GM18499 (cell line): ENCODE data around the gene BLOC1S1.
A peak's percentile ranks its signal among the peaks of the same experiment; 100 is the strongest.

Experiments
- ATAC-seq: cut with Tn5 transposase; IDR thresholded peaks from one replicate; pipeline ENCODE4 v1.9.1; 2021; ENCODE audit warnings: moderate number of reproducible peaks; ENCODE audit not compliant: insufficient read depth, unreplicated experiment

BLOC1S1 gene

DNA sequence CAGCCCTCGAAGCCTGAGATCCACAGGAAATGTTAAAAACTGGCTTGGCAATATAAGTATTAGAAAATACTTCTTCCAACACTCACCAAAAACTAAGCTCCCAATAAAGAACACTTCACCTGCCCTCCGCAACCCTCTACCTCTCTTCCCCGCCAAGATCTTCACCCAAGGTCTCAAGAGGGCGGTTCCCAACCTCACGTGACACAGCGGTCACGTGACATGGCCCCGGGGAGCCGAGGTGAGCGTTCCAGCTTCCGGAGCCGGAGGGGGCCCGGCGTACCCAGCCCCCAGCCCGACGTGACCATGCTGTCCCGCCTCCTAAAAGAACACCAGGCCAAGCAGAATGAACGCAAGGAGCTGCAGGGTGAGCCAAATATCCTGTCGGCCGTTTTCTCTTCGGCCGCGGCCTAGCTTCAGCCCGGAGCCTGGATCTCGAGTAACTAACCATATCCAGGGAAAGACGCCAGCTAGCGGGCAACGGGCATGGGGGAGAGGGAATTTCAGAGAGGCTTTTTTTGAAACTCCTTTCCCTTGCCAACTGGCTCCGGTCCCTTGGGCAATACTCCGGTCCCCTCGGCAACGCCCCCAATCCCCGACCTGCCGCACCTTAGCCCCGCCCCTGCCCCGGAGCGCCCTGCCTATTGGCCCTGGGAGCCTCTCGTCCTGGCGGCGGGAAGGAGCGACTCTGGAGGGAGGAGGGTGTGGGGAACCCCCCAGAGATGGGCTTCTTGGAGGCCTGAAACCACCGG is at the start of gene BLOC1S1:
BLOC1S1 (plus strand) TSS at position 214 of the 749 bp plus-strand sequence; CDS start at position 220, 6 bp downstream.
- ATAC-seq = peak; percentile 50

DNA sequence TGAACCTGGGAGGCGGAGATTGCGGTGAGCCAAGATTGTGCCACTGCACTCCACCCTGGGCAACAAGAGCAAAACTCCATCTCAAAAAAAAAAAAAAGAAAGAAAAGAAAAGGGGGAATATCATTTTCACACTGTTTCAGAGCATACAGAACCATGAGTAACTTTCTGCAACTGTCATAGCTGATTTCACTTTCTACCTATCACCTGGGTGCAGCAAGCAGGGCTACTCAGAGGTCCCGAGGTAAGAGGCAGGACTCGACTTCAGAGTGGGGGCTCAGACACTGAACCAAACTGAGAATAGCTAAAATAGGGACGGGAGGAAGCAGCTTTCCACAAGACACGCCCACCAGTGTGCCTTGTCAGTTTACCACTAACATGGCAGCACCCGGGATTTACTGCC is 49.3 kb upstream of the BLOC1S1 start:
- no peak for ATAC-seq

DNA sequence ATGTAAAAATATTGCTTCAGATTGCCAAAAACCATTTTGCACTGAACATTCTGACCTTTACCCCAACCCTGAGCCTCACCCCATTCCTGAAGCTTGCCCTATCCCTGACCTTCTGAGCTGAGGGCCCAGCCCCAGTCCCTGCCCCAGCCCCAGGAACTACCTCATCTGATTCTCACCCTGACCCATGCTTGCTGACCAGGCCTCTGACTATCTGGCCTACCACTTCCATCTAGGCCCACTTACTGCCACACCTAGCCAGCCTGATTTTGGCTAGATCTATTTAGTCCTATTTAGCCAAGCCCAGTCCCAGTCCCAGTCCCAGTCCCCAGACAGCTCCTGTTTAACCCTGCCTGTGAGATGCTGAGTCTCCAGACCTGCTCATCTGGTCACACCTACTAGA is 45.6 kb upstream of the BLOC1S1 start:
- no peak for ATAC-seq

DNA sequence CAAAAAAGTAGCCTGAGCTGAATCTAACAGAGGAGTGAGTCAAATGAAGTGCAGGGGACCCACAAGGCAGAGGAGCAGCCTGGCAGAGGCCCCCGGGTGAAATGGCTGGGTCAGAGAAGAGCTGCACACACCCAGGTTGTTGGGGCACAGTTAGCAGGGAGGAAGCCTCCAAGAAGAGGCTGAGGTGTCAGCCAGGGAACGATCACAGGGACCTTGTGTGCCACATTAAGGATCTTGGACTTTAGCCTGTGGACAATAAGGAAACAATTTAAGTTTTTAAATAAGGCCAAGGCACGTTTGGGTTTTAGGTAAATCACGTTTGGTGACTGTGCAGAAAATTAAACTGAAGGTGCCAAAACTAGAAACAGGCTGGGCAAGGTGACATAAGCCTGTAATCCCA is 44.1 kb upstream of the BLOC1S1 start:
- no peak for ATAC-seq

DNA sequence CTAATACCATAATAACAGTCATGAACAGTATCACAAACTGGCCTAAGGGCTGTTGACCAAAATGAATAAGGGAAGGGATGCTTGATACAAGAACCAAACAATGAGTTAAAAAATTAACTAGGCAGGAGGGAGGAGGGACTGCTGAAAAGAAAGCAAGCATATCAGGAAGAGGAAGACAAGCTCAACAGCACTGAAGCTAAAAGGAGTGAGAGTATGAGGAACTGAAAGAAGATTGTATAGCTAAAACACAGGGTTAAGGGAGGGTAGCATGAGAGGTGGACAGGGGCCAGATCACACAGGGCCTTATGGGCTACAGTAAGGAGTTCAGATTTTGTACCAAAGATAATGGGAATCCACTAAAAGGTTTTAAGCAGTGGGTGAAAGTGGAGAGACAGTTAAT is 42.2 kb upstream of the BLOC1S1 start:
- peak; percentile 99 for ATAC-seq

DNA sequence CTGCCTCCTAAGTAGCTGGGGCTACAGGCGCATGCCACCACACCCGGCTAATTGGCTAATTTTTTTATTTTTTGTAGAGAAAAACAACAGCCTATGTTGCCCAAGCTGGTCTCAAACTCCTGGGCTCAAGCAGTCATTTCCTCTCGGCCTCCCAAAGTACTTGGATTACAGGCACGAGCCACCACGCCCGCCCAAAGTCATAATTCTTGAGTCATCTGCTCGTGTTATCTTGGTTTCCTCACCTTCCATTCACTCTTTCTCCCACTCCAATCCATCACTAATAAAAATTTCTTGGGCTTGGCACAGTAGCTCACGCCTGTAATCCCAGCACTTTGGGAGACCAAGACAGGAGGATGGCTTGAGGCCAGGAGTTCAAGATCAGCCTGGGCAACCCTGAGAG is 40.2 kb upstream of the BLOC1S1 start:
- ATAC-seq = no peak

DNA sequence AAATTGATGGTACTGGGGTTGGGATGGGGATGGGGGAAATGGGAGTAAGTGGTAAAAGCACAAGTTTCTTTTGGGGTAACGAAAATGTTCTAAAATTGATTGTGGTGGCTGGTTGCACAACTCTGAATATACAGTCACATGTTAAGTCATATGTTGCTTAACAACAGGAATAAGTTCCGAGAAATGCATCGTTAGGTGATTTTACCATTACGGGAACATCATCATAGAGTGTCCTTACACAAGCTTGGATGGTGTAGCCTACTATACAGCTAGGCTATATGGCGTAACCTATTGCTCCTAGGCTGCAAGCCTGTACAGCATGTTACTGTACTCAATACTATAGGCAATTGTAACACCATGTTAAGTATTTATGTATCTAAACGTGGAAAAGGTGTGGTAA is 39.1 kb upstream of the BLOC1S1 start:
- ATAC-seq = no peak

DNA sequence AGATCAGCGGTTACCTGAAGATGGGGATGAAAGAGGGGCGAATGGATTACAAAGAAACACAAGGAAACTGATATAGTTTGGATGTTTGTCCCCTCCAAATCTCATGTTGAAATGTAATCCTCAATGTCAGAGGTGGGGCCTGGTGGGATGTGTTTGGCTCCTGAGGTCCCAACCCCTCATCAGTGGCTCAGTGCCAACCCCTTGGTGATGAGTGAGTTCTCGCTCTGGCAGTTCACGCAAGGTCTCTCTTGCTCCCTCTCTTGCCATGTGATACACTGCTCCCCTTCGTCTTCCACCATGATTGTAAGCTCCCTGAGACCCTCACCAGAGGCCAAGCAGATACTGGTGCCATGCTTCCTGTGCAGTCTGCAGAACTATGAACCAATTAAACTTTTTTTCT is 36.2 kb upstream of the BLOC1S1 start:
- ATAC-seq = no peak

DNA sequence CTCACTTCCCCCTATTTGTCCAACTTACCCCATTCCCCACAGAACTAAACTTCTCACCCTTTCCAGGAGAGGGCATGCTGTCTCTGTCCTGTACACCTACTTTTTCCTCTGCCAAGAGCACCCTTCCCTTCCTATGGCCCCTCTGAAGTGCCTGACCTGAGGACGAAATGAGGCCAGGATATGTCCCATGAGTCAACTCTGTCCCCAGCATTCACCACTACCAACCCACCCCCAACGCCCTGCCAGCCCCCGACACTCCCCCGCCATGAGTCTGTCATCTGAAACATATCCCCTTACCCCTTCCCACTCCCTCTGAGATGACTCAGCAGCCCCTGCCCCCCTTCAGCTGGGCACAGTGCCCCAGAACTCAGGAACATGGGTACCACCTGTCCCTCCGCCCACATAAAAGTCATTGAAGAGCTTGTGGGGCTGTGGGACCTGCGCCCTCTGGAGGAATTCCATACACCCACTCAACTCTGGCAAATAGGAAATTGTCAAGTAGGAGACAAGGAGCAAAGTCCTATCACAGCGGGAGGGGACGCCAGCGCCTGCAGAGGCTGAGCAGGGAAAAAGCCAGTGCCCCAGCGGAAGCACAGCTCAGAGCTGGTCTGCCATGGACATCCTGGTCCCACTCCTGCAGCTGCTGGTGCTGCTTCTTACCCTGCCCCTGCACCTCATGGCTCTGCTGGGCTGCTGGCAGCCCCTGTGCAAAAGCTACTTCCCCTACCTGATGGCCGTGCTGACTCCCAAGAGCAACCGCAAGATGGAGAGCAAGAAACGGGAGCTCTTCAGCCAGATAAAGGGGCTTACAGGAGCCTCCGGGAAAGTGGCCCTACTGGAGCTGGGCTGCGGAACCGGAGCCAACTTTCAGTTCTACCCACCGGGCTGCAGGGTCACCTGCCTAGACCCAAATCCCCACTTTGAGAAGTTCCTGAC is 34.4 kb upstream of the BLOC1S1 start:
- ATAC-seq = no peak

DNA sequence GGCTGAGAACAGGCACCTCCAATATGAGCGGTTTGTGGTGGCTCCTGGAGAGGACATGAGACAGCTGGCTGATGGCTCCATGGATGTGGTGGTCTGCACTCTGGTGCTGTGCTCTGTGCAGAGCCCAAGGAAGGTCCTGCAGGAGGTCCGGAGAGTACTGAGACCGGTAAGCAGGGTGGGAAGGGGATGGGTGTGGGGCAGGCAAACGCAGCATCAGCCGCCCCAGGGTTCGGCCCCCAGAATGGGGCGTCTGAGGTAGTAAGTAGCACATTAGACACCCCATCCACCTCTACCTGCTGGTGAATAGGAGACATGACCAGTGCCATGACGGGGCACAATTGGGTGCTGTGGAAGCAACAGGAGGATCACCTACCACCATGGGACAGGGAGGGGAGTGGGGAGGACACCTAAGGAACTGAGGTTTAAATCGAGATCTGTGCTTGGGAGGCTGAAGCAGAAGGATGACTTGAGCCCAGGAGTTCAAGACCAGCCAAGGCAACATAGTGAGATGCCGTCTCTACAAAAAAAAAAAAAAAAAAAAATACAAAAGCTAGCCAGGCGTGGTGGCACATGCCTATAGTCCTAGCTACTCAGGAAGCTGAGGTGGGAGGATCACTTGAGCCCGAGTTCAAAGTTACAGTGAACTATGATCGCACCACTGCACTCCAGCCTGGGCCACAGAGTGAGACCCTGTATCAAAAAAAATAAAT is 33.6 kb upstream of the BLOC1S1 start:
- no peak for ATAC-seq

DNA sequence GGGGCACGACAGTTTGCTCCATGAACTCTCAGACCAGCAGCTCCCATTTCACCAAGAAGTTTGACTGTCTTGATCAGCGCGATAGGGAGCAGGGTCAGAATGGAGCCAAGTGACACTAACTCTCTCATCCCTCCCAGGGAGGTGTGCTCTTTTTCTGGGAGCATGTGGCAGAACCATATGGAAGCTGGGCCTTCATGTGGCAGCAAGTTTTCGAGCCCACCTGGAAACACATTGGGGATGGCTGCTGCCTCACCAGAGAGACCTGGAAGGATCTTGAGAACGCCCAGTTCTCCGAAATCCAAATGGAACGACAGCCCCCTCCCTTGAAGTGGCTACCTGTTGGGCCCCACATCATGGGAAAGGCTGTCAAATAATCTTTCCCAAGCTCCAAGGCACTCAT is 32.2 kb upstream of the BLOC1S1 start:
- ATAC-seq = no peak

DNA sequence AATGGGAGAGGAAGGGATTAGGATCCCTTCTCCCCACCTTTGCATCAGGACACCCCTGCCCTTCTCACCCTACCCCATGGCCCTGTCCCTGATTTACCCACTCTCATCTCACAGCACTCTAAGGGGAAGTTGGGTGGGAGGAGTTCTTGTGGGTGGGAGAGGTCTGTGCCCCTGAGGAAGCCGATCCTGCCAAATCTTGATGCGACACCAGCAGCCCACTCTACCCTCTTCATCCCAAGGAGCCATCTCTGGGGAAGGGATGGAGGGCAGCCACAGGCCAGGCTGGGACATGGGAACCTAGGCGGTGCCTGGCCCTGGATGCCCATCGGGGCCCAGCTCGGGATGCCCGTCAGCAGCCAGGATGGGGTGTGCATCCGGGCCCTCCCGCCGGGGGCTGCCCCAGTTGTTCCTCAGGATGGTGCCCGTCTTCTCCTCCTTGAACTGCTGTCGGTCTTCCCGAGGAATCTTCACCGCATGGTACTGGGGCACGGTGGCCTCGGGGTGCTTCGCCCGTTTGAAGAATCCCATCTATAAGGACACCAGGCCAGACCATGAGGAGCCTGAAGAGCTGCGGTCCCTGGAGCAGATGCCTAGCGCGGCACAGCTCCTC is 31.0 kb upstream of the BLOC1S1 start:
- ATAC-seq = no peak

DNA sequence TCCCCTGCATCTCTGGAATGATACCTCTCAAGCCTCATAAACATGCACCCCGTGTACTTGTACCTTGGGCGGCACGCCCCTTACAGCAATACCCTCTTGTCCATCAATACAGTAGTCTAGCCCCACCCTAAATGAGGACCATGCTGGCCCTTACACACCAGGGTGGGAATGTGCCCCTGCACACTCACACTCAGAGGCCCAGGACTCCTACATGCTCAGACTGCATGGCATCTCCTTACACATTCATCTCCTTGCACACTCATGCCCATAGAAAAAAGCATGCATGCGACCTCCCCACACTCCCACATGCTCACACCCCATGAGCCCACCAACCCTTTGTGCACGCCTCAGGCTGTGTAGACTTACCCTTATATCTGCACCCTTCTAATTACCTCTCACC is 30.2 kb upstream of the BLOC1S1 start:
- no peak for ATAC-seq

DNA sequence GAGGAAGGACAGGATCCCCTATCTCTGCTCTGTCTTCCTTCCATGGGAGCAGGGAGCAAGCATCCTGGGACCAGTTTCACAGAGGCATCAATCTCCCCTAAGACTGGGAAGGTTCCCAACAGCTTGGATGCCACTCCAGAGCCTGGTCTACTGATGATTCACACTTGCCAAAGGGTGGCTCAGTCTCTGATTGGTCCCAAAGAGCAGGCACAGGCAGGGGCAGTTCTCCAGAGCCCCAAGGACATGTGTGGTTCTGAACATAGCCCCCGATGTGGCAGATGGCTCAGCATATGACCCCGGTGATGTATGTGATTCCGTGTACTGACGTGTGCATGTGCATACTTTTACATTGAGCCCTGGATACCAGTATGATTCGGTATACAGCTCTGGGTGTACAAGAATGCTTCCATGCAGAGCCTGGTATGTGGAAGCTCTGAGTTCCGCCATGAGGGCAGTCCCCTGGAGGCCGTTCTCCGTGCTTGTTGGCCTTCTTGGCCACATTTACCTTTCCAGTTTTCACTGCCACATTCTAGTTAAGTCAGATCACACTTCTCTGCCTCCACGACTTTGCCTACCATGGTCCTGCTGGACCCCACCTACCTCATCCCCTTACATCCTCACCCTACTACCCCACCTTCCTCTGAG is 29.4 kb upstream of the BLOC1S1 start:
- ATAC-seq = no peak

DNA sequence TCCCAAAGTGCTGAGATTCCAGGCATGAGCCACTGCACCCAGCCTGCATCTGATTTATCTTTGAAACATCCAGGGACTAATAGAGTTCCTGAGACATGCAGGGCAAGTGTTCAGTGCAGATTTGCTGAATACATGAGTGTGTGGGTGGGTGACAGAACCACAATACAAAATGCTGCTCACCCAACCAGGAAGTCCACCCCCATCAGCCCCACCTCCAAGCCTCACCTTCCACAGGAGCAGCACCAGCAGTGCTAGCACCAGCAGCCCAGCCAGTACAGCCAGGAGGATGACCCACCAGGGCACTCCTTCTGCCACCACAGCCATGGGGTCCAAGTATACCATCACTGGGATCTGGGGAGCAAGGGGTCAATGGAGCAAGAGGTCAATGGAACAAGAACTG is 28.1 kb upstream of the BLOC1S1 start:
- no peak for ATAC-seq

DNA sequence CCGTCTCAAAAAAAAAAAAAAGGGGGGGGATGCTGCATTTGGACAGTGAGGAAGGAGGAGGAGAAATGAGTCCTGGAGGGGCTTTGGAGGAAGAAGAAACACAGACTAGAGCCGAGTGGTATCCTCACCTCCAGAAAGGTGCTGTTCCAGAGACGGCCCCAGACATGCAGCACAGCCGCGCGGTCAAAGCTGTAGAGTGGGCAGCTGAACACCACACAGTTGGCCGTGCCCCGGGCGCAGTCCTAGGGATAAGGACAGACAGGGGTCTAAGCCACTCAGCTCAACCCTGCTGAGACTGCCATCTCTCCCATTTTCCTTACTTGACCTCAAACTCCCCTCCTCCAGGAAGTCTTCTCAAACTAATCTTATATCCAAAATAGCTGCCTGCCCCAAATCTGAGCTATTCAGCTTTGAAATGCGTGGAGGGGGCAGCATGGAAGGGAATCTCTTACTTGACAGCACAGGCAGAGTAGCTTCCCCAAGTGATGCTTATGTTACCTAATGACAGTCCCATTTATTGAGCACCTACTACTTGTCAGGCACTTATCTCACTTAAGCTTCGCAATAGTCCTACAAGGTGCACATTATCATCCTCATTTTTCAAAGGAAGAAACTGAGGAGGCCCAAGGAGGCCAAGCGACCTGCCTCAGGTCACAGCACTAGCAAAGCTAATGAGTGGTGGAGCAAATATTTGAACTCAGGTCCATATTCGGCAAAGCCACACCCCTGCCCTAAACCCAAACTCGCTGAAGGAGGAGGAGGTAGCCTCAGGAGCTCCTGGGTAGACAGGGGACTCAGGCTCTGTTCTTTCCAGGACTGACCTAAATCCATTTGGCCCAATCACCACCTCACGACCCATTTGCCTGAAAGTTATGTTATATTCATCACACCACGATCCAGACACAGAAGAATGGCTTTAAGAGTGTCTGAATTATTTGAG is 26.9 kb upstream of the BLOC1S1 start:
- ATAC-seq = no peak

DNA sequence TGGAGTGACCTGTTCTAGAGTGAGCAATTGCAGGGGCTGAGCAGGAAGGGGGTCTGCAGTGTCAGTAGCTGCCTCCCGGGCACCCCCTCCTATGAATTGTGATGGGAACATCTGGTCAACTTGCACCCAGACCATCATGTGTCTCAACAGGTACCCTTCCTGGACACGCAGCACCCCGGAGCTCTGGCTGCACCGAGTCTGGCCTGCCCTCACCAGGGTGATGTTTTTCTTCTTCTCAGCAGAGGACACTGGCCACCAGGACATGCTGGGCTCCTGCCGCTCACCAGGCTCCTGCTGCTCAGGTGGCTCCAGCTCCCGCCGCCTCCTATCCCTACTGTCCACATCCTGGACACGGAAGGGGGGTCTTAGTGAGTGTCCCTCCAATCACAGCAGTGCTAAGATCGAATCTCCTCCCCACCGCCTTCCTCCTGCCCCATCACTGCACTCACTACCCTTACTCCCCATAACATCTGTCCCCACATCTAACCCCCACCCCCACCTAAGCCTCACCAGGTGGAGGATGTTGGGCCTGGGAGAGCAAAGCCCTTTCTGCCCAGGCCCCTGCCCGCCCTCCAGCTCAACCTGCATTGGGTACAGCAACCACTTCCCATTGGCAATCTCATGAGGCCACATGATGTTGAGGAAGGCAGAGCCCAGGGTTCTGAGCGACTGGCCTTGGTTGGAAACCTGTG is 23.1 kb upstream of the BLOC1S1 start:
- ATAC-seq = no peak
